Stimulated activated CD4-positive, alpha-beta T cell treated with anti-CD3 and anti-CD28 coated beads, Interleukin-1b, Interleukin-23, amount 100 ng/mL, for 4 hours (primary cell): ENCODE data around the gene TRIML1.

ENCODE experiments used
- DNase-seq, 2 donors: peaks; one replicate each; pipeline ENCODE4 v3.0.0-alpha.2; 2020; ENCODE audit warnings: low read depth in 2 of 2

TRIML1 gene

GRCh38 chr4:188139141-188139540 lies at the start of gene TRIML1:
Gene TRIML1, plus strand, starts transcription at chr4:188139441. Its CDS starts 118 bp downstream, at chr4:188139559.
- no peak for DNase-seq

- DNase-seq = no peak
Observed at GRCh38 chr4:188092824-188093223, 46.4 kb upstream of the TRIML1 start.

- no peak for DNase-seq
Observed at GRCh38 chr4:188106454-188106853, 32.8 kb upstream of the TRIML1 start.

GRCh38 chr4:188107931-188108843 lies 31.1 kb upstream of the TRIML1 start:
- no peak for DNase-seq

- no peak for DNase-seq
Observed at GRCh38 chr4:188109157-188109755, 30.0 kb upstream of the TRIML1 start, which contains the start of gene TRIML2. Gene TRIML2, minus strand, starts transcription at chr4:188109603. Its CDS starts 4,235 bp downstream, at chr4:188105368.

GRCh38 chr4:188110036-188110435 lies 29.2 kb upstream of the TRIML1 start:
- no peak for DNase-seq

- no peak for DNase-seq
Observed at GRCh38 chr4:188110741-188111471, 28.3 kb upstream of the TRIML1 start.

GRCh38 chr4:188111955-188112354 lies 27.3 kb upstream of the TRIML1 start:
- DNase-seq = no peak

GRCh38 chr4:188113156-188113555 lies 26.1 kb upstream of the TRIML1 start:
- no peak for DNase-seq

- DNase-seq = no peak
Observed at GRCh38 chr4:188117631-188118324, 21.5 kb upstream of the TRIML1 start.

- no peak for DNase-seq
Observed at GRCh38 chr4:188121530-188121929, 17.7 kb upstream of the TRIML1 start.

- no peak for DNase-seq
Observed at GRCh38 chr4:188127214-188127874, 11.9 kb upstream of the TRIML1 start.

- no peak for DNase-seq
Observed at GRCh38 chr4:188130355-188130754, 8.9 kb upstream of the TRIML1 start.

GRCh38 chr4:188132232-188132631 lies 7.0 kb upstream of the TRIML1 start:
- DNase-seq = no peak

- DNase-seq = no peak
Observed at GRCh38 chr4:188138227-188138626, 1.0 kb upstream of the TRIML1 start.

- no peak for DNase-seq
Observed at GRCh38 chr4:188139671-188140070, 430 bp downstream of the TRIML1 start.

- DNase-seq = no peak
Observed at GRCh38 chr4:188143731-188144130, 4.5 kb downstream of the TRIML1 start.

GRCh38 chr4:188145601-188146000 lies 6.4 kb downstream of the TRIML1 start:
- no peak for DNase-seq

- DNase-seq = no peak
Observed at GRCh38 chr4:188146618-188147017, 7.4 kb downstream of the TRIML1 start.

GRCh38 chr4:188147176-188147575 lies 7.9 kb downstream of the TRIML1 start:
- no peak for DNase-seq

GRCh38 chr4:188147776-188148175 lies 8.5 kb downstream of the TRIML1 start:
- no peak for DNase-seq
